HG03135 (cell line): ENCODE data around the gene TOR2A.
A peak's percentile ranks its signal among the peaks of the same experiment; 100 is the strongest.
"Not testable (repeated sequence)": the region's sequence is repeated elsewhere in the genome, so short reads cannot be mapped to it uniquely, and the experiment has no call there.

ENCODE experiments used
- ATAC-seq: cut with Tn5 transposase; IDR thresholded peaks from one replicate; pipeline ENCODE4 v1.9.1; 2021; ENCODE audit warnings: mild to moderate bottlenecking, moderate library complexity; ENCODE audit not compliant: unreplicated experiment

TOR2A gene

DNA sequence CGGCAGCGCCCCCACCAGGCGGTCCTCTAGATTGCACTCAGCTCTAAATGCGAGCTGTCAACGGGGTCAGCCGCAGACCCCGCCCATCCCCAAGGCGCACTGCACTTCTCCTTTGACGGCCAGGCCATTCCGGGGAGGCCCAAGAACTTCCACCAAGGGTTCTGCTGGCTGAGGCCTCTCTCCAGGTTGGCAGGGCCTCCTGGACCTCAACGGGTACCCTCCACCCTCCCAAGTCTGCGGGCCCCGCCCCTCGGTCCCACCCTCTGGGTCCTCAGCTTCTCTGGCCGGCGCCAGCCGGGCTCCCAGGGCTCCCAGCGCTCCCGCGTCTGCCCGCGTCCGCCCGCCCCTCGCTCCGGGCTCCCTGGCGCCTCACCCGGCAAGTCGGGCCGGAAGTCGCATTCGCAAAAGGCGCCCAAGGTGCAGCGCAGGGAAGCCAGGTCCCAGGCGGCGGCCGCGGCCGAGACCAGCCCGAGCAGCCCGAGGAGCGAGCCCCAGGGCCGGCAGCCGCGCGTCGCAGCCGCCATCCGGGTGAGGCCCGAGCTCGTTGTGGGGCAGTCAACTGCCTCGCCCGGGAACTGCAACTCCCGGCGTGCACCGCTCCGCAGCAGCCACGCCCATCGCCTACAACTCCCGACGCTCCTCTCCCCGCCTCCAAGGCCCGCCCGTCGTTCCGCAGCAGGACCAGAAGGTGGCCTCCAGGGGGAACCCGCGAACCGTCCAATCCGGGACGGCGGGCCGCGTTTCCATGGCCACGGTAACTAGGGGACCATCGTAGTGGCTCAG, at the start of gene TOR2A:
Gene TOR2A (minus strand): TSS at position 548 of the 783 bp plus-strand sequence. CDS start 24 bp downstream, at position 524.
- peak; percentile 88 for ATAC-seq

DNA sequence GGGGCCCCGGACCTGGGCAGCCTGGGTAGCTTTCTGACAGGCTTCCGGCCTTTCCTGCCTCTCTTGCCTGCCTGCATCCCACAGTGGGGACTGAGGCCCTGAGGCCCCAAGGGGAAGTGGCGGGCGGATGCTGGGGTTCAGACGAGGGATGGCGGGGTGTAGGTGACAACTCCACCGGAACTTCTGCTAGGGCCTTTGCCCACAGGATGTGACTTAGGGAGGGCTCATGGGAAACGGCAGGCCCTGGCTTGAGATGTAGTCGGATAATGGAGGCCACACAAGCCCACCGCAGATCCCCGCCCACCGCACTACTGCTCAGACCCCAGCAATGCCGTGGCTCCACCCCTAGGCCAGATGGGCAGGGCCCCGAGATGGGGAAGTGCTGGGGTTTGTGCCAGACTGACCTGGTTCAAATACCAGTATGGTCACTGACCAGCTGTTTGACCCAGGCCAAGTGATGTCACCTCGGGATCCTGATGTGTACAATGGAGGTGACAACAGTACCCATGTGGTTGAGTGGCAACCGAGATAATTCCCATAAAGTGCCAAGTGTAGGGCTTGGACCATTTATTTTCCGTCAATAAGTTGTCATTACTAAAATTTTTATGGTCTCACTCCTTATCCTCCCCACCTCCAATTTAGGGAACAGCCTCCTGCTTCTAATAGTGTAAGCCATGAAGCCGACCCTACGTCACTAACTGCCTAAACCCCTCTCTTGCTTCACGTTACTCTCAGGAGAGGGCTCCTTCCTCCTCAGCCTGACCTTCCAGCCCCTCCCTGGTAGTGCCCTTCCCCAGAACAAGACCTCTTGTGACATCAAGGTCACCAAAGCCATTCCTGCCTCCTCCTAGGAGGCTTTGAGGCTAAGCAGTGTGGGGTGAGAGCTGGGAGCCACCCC, 48.3 kb upstream of the TOR2A start:
- no peak for ATAC-seq

DNA sequence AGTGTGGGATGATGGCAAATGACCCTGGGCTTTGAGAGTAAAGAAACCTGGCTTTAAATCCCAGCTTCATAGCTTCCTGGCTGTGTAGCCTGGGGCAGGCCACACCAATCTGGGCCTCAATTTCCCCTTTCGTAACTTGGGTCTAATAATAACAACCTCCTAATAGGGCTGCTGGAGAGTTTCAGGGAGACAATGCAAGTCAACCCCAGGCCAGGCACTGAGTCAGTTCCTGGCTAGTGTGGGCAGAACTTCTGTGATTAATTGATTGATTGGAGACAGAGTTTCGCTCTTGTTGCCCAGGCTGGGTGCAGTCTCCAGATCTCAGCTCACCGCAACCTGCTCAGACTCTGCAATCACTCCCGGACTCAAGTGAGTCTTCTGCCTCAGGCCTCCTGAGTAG, 46.7 kb upstream of the TOR2A start:
- ATAC-seq = no peak

DNA sequence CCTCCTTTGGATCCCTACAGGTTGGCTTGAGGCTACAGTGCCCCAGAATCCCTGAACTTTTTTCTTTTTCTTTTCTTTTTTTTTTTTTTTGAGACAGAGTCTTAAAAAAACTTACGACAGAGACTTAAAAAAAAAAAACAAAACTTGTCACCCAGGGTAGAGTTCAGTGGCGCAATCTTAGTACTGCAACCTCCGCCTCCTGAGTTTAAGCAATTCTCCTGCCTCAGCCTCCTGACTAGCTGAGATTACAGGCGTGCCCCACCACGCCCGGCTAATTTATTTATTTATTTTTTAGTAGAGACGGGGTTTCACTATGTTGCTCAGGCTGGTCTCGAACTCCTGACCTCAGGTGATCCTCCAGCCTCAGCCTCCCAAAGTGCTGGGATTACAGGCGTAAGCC, 45.8 kb upstream of the TOR2A start:
- ATAC-seq = not testable (repeated sequence)

DNA sequence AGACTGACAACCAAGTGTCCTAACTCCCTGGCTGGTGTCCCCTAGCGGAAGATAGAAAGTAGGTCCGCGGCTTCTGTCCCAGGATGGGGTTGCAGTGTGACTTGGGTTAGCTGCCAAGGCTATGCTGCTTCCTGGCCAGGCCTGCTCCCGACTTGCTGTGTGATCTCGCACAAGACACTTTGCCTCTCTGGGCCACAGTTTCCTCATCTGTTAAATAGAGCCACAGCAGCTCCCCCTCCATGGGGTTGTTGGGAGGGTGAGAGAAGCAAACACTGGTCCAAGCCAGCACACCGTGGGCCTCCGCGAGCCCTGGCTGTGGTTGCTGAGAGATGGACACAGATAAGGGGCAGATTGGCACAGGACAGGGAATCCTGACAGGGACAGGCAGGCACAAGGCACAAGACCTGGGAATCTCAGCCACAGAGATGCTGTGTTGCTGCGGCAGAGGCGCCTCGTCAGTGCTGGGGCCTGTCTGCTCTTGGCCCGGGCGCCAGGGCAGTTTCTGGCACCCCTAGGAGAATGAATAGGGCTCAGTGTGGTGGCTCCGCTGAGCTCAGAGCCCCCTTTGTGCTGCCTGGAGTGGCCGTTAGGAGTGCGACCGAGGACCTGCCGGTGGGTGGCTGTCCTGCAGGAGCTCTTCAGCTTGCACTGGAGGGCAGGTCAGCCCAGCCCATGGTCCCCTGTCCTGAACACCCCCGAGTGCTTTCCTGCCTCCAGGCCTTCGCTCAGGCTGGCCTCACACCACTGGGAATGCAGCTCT, 45.2 kb upstream of the TOR2A start:
- ATAC-seq = no peak

DNA sequence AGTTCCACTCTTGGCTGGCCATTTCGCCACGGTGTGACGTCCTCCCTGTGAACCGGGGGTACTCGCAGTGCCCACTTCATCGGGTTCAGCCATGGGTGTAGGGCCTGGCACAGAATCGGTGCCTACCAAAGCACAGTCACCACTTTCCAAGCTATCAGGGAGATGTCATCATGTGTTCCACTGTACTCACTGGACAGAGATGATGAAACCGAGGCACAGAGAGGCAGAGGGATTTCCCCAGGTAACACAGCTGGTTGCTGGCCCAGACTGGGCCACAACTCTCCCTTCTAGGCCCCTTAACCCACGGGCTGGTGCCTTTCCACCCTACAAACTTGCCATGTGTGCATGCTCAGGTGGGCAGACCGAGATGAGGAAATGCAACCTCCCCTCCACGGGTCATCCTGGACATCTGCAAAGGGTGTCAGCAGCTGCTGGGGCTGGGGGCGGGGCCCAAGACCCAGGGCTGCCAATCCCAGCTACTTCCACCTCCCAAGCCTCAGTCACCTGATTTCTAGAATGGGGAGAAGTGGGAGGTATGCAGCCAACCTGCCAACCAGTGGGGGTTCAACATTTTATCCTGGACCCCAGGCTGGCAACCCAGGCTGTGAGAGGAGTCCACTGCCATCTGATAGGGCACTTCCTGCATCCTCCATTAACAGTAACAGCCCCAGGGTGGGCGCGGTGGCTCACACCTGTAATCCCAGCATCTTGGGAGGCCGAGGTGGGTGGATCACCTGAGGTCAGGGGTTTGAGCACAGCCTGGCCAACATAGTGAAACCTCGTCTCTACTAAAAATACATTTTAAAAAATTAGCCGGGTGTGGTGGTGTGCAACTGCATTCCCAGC, 44.3 kb upstream of the TOR2A start:
- ATAC-seq = peak; percentile 36

DNA sequence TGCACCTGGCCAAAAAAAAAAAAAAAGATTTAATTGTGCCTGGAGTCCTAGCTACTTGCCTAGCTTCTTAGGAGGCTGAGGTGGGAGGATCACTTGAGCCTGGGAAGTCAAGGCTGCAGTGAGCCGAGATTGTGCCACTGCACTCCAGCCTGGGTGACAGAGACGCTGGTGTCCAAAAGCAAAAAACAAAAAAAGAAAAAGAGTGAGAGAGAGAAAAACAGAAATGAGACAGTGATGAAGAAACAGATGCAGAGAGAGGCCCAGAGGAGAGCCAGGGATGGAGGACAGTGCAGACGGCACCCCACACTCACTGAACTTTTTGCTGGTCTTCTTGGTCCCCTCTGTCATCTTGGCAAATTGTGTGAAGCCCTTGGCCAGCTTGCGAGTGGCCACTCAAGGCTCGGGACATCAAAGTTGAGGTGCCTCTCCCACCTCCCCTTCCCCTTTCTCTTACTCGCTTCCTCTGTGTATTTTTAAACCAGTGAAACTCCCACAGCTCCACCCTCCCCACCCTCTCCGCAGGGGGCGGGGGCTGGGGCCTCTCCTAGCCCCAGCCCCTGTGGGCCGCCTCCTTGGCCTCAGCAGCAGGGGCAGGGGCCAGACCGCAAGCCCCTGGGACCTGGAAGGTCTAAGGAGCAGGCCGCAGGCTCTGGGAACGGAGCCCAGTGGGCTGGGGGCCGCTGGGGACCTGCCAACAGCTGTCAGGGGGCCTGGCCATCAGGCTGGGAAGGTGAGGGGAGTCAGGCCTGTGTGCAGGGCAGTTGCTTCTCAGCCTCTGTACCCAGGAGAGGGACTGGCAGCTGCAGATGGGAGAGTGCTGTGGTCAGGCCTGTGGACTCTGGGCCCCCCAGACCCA, 43.4 kb upstream of the TOR2A start, which contains the start of gene SH2D3C:
Gene SH2D3C (minus strand): TSS at position 387 of the 856 bp plus-strand sequence. CDS start 39 bp downstream, at position 348.
- ATAC-seq = no peak

DNA sequence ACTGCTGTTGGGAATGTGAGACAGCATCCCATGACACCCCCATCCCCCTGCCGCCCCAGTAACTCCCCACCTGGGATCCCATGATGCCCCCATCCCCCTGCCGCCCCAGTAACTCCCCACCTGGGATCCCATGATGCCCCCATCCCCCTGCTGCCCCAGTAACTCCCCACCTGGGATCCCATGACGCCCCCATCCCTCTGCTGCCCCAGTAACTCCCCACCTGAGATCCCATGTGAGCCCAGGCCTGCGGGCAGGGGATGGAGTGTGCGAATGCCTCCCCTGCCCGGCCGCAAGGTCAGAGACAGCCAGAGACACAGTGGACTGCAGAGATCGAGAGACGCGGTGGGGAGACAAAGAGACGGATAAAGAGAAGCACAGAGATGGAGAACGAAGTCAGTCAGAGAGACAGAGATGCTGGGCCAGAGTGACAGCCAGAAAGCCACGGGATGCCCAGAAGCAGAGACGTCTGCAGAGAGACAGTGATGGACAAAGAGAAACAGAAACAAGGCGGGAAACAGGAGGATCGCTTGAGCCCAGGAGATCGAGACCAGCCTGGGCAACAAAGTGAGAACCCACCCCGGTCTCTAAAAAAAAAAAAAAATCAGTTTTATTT, 42.4 kb upstream of the TOR2A start:
- ATAC-seq = no peak

DNA sequence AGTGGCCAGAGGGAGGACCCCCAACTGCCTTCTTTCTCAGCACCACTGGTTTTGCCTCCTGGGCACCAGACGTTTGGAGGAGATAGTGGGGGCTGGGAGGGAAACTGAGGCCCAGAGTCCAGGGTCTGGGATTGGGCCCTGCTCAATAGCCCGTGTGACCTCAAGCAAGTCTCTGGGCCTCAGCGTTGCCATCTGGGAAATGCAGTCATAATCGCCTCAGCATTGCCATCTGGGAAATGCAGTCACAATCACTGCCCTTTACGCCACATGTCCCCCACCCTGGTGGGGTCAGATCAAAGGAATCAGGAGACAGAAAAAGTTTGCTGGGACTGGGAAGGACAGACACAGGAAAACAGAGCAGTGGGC, 41.8 kb upstream of the TOR2A start:
- no peak for ATAC-seq

DNA sequence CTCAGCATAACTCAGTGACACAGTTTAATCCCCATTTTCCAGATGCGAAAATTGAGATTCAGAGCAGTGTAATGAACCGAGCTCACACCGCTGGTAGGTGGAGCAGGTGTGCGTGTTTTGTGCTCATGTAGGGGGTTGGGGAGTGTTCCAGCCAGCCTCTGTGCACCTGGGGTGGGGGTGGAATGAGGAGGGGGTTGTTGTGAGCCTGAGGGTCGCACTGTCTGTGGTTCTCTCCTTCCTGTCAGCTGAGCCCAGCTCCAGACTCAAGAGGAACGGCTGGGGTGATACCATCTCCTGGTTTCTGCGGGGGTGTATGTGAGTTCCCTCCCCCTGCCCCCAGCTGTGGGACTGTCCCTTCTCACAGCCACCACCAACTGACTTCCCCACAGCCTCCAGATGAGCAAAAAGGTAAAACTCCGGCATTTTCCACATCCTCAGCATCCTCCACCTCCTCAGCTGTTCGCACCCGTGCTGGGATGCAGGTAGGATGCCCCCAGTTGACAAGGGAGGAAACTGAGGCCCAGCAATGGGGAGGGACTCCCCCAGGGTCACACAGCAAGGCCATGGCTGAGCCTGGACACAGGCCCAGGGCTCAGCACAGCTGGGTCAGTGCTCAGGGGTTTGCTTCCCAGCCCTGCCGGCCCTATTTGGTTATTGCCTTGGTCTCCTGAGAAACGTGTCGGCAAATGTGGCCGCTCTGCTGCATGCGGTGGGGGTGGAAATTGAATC, 41.3 kb upstream of the TOR2A start:
- no peak for ATAC-seq

DNA sequence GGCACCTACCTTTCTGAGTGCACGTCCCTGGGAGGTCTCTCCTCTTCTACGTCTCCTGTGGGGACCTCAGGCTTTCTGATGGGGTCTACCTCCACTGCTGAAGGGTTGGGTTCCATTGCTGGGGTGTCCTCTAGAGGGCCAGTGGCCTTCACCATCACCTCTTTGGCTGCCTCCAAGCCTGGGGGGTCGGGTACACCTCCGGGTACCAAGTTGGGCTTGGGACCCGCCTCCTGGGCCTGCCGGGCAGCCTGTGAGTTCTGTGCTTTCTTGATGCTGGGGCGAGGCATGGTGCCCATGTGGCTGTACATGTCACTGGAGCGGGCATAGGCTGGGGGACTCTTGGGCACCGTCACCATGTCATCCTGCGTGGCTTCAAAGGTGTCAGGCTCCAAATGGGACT, 38.9 kb upstream of the TOR2A start:
- ATAC-seq = no peak

DNA sequence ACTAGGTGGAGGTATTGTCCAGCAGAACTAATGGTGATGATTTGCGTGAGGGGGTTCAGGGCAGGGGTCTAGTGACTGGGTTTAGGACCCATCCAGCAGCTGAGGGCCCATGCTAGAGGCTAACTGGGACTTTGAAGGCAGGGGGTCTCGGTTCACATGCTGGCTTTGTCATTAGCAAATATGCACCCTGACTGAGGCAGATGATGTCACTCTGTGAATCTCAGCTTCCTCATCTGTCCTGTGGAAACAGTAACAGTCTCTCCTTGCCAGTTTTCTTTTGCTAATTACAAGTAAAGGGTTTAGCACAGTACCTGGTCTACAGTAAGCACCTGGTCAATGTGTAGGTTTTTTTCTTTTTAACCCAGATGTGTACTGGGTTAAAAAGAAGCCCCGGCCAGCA, 38.2 kb upstream of the TOR2A start:
- ATAC-seq = no peak

DNA sequence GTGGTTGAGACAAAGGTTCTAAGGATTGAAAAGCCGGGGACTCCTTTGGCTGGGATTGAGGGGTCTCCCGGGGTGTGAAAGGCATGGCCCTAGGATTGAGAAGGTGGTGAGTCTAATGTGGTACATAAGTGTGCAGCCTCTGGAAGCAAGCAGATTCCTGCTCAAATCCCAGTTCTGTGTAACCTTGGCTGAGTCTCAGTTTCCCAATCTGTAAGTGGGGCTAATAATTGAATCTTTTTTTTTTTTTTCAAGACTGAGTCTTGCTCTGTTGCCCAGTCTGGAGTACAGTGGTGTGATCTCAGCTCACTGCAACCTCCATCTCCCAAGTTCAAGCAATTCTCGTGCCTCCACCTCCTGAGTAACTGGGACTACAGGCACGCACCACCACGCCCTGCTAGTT, 37.5 kb upstream of the TOR2A start:
- no peak for ATAC-seq

DNA sequence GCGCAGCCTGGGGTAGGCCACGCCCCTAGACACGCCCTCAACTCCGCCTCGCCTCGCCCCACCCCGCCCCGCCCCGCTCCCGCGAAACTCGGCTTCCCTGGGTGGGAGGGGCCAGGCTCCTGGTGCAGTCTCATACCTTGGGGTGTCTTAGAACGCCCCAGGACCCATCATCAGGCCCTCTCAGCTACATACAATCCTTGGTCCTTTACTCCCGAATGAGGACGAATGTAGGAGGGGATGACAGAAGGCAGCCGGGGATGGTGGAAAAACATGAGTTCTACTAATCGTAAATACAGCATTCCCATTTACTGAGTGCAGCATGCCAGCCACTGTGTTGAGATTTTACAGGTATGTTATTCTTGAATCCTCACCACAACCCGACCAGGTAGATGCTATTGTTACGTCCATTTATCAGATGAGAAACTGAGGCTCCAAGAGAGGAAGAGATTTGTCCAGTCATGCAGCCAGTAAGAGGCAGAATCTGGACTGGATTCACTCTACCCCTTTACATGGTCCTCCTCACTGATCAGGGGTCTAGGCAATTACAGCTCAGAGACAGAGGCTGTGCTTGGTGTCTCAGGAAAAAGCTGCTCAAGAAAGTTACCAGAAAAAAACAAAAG, 36.6 kb upstream of the TOR2A start:
- no peak for ATAC-seq

DNA sequence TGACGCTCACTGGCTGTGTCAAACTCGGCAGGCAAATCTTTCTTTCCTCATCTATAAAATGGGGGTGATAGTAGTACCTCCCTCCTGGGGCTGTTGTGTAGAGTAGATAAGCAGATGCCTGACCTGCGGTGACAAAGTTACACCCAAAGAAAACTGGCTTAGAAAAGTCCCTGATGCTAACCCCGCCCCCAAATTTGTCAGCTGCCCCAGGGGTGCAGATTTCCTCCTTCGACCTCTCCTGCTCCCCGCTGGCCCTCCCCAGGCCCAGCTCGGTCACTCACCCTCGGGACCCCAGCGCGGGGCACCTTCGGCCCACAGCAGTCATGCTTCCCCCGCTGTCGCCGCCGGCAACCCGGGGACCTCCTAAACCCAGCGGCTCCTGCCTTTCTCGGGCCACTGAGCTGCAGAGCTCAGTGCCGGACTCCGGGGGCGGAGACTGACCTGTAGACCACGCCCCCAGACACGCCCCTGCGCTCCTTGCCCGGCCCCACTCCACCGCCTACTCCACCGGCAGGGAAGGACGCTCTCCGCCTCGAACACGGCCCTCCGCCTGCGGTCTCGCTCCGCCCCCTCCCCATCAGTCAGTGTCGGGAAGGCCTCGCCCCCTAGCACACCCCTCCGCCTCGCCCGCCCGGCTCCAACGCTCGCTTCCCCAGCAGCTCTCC, 35.9 kb upstream of the TOR2A start:
- ATAC-seq = peak; percentile 81

DNA sequence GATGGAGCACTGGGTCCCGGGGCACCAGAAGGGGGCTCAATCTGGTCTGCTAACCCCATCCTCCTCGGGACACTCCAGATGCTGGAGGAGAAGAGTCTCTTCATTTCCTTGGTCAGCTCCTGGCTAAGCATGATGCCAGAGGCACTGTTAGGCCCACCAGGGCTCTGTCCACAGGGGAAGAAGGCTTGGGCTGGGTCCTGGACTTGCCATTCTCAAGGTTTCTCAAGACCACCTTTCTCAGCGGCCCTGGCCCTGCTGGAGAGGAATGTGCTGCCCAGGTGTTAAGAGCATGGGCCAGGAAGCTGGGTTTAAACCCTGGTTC, 35.5 kb upstream of the TOR2A start:
- no peak for ATAC-seq

DNA sequence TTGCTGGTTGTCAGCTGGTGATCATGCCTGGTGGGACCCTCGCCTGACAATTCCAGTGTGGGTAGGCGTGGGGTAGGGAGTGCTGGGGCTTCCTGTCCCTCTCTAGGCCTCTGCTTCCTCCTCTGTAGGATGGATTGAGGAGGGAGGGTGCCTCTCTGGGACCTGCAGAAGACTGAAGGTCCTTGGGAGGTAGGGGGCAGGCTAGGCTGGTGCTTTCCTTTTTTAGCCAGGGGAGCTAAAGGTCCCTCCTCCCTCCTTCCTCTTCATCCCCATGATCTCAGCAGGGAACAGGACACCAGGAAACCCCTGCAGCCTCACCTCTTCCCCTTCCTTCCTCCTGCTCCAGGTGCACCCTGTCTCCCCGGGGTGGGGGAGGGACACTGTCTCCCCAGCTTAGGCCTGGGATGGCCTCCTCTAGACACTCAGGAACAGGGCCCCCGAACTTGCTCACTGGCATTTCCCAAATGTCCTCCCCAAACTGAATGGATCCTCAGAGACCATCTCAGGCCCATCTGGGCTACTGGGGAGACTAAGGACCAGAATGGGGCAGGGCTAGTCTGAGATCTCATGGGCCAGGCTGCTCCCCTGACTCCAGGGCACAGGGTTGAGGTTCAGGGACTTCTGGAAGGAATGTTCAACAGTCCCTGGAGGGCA, 35.0 kb upstream of the TOR2A start:
- no peak for ATAC-seq
